SK-N-SH treated with all-trans-retinoic acid at 6 μM for 48 hours (cell line): Measurements from ENCODE around the gene NTN1.

Source experiments
- ATAC-seq: fragments of 200-7000 bp; cut with Tn5 transposase; 3 replicates; pipeline ENCODE4 v1.9.1; 2020; ENCODE audit warnings: mild to moderate bottlenecking, moderate library complexity
- ARNTL ChIP-seq: fragments of 450-650 bp; formaldehyde crosslinking; IDR thresholded peaks from 2 replicates; pipeline ENCODE4 v1.5.0; 2020; ENCODE audit warnings: low read depth, mild to moderate bottlenecking, moderate library complexity, borderline replicate concordance
- BACH2 ChIP-seq: fragments of 250-450 bp; sonication (Bioruptor Pico); IDR thresholded peaks from 2 replicates; pipeline ENCODE4 v1.9.0; 2021; ENCODE audit warnings: mild to moderate bottlenecking, borderline replicate concordance
- CREB5 ChIP-seq: fragments of 250-450 bp; sonication (Bioruptor Pico); IDR thresholded peaks from 2 replicates; pipeline ENCODE4 v1.5.1; 2020; ENCODE audit warnings: low read depth, mild to moderate bottlenecking, moderate library complexity
- CSDC2 ChIP-seq: fragments of 250-450 bp; sonication (Bioruptor Pico); IDR thresholded peaks from 2 replicates; pipeline ENCODE4 v1.5.0; 2020; ENCODE audit warnings: mild to moderate bottlenecking, moderate library complexity
- CSRNP3 ChIP-seq: fragments of 250-450 bp; sonication (Bioruptor Pico); IDR thresholded peaks from 2 replicates; pipeline ENCODE4 v1.5.1; 2021; ENCODE audit warnings: mild to moderate bottlenecking, moderate library complexity
- ESRRG ChIP-seq: fragments of 250-450 bp; sonication (Bioruptor Pico); IDR thresholded peaks from 2 replicates; pipeline ENCODE4 v1.6.1; 2021; ENCODE audit warnings: mild to moderate bottlenecking
- GLIS3 ChIP-seq: fragments of 250-450 bp; sonication (Bioruptor Pico); IDR thresholded peaks from 2 replicates; pipeline ENCODE4 v1.5.0; 2020; ENCODE audit warnings: mild to moderate bottlenecking, moderate library complexity
- ISL1 ChIP-seq: fragments of 250-450 bp; sonication (Bioruptor Pico); IDR thresholded peaks from 2 replicates; pipeline ENCODE4 v2.1.2; 2022; ENCODE audit warnings: mild to moderate bottlenecking, moderate library complexity
- OSR1 ChIP-seq: fragments of 250-450 bp; sonication (Bioruptor Pico); IDR thresholded peaks from 2 replicates; pipeline ENCODE4 v1.8.0; 2022; ENCODE audit warnings: moderate library complexity, mild to moderate bottlenecking, inconsistent platforms
- POU6F1 ChIP-seq: fragments of 250-450 bp; sonication (Bioruptor Pico); IDR thresholded peaks from 2 replicates; pipeline ENCODE4 v1.8.0; 2021; ENCODE audit warnings: low read depth, mild to moderate bottlenecking, moderate library complexity, borderline replicate concordance
- PPARA ChIP-seq: fragments of 250-450 bp; sonication (Bioruptor Pico); IDR thresholded peaks from 2 replicates; pipeline ENCODE4 v1.5.0; 2020; ENCODE audit warnings: mild to moderate bottlenecking, borderline replicate concordance
- RARB ChIP-seq: fragments of 250-450 bp; sonication (Bioruptor Pico); IDR thresholded peaks from 2 replicates; pipeline ENCODE4 v1.8.0; 2021; ENCODE audit warnings: mild to moderate bottlenecking, moderate library complexity
- SNAI2 ChIP-seq: fragments of 250-450 bp; sonication (Bioruptor Pico); IDR thresholded peaks from 2 replicates; pipeline ENCODE4 v1.5.0; 2020; ENCODE audit warnings: mild to moderate bottlenecking, moderate library complexity
- TCF4 ChIP-seq: fragments of 250-450 bp; sonication (Bioruptor Pico); IDR thresholded peaks from 2 replicates; pipeline ENCODE4 v1.8.0; 2021; ENCODE audit warnings: mild to moderate bottlenecking, moderate library complexity, borderline replicate concordance
- TOX ChIP-seq: fragments of 250-450 bp; sonication (Bioruptor Pico); IDR thresholded peaks from 2 replicates; pipeline ENCODE4 v1.8.0; 2021; ENCODE audit warnings: mild to moderate bottlenecking, moderate library complexity, borderline replicate concordance
- TSHZ2 ChIP-seq: fragments of 250-450 bp; sonication (Bioruptor Pico); IDR thresholded peaks from 2 replicates; pipeline ENCODE4 v1.5.0; 2020; ENCODE audit warnings: mild to moderate bottlenecking, moderate library complexity
- ZC3H10 ChIP-seq: fragments of 250-450 bp; sonication (Bioruptor Pico); IDR thresholded peaks from 2 replicates; pipeline ENCODE4 v1.5.1; 2021; ENCODE audit warnings: mild to moderate bottlenecking, moderate library complexity
- ZFP3 ChIP-seq: fragments of 250-450 bp; sonication (Bioruptor Pico); IDR thresholded peaks from 2 replicates; pipeline ENCODE4 v1.5.0; 2020; ENCODE audit warnings: mild to moderate bottlenecking, moderate library complexity
- ZFP30 ChIP-seq: fragments of 450-650 bp; formaldehyde crosslinking; IDR thresholded peaks from 2 replicates; pipeline ENCODE4 v1.5.0; 2022; ENCODE audit warnings: mild to moderate bottlenecking, moderate library complexity
- ZNF565 ChIP-seq: fragments of 450-650 bp; formaldehyde crosslinking; conservative IDR thresholded peaks from 2 replicates; pipeline ENCODE4 v1.5.0; 2020; ENCODE audit warnings: low read depth, mild to moderate bottlenecking, moderate library complexity
- ZNF70 ChIP-seq: fragments of 450-650 bp; formaldehyde crosslinking; IDR thresholded peaks from 2 replicates; pipeline ENCODE4 v1.5.0; 2020; ENCODE audit warnings: mild to moderate bottlenecking, moderate library complexity
- ZNF8 ChIP-seq: fragments of 450-650 bp; formaldehyde crosslinking; IDR thresholded peaks from 2 replicates; pipeline ENCODE4 v1.5.0; 2020; ENCODE audit warnings: mild to moderate bottlenecking, moderate library complexity

Gene NTN1

GRCh38 chr17:9266697-9267117, 245.4 kb downstream of the NTN1 start:
- TF ChIP-seq OSR1 (CRISPR knock-in tag) (no peak), ZC3H10 (no peak), TSHZ2 (no peak), RARB (CRISPR knock-in tag) (no peak), TOX (CRISPR knock-in tag) (no peak), CSDC2 (no peak), POU6F1 (CRISPR knock-in tag) (no peak), ZNF565 (CRISPR knock-in tag) (no peak), GLIS3 (no peak), ESRRG (CRISPR knock-in tag) (no peak), ZNF70 (no peak), ZNF8 (CRISPR knock-in tag) (no peak), PPARA (no peak), TCF4 (no peak)
- no peak for ATAC-seq

GRCh38 chr17:9268546-9268945, 247.2 kb downstream of the NTN1 start:
- TF ChIP-seq CREB5 (CRISPR knock-in tag) = no peak
- TF ChIP-seq GLIS3 = no peak
- TF ChIP-seq ARNTL (CRISPR knock-in tag) = no peak
- TF ChIP-seq OSR1 (CRISPR knock-in tag) = no peak
- no peak for TF ChIP-seq POU6F1 (CRISPR knock-in tag)
- no peak for TF ChIP-seq TCF4
- no peak for TF ChIP-seq ISL1 (CRISPR knock-in tag)
- TF ChIP-seq PPARA = no peak
- no peak for TF ChIP-seq ZNF565 (CRISPR knock-in tag)
- no peak for TF ChIP-seq SNAI2 (CRISPR knock-in tag)
- TF ChIP-seq ZNF70 = no peak
- no peak for TF ChIP-seq BACH2 (CRISPR knock-in tag)
- no peak for TF ChIP-seq CSRNP3
- no peak for TF ChIP-seq ESRRG (CRISPR knock-in tag)
- TF ChIP-seq RARB (CRISPR knock-in tag) = no peak
- no peak for TF ChIP-seq CSDC2
- TF ChIP-seq TOX (CRISPR knock-in tag) = no peak
- no peak for TF ChIP-seq ZFP30 (CRISPR knock-in tag)
- TF ChIP-seq, all 23 proteins: peak for 0
- ATAC-seq = no peak

GRCh38 chr17:9269350-9270035, 248.2 kb downstream of the NTN1 start:
- no peak for ATAC-seq
- TF ChIP-seq CSDC2 = no peak
- no peak for TF ChIP-seq RARB (CRISPR knock-in tag)
- no peak for TF ChIP-seq ZNF8 (CRISPR knock-in tag)
- TF ChIP-seq TSHZ2 = no peak
- TF ChIP-seq TCF4 = no peak
- TF ChIP-seq POU6F1 (CRISPR knock-in tag) = no peak
- no peak for TF ChIP-seq CREB5 (CRISPR knock-in tag)
- no peak for TF ChIP-seq ZFP3
- no peak for TF ChIP-seq BACH2 (CRISPR knock-in tag)
